Smooth muscle cell (in vitro differentiated cells): ENCODE results near the gene SNAPC2. TPM values are rescaled to one million over a fixed set of nuclear protein-coding genes. Genes with fewer than 3 reads are reported as not detected.

Experiments used
- DNase-seq: peaks from one replicate; lab custom pipeline; 2025; ENCODE audit not compliant: unreplicated experiment; lab: John Stamatoyannopoulos, UW
- H2AFZ ChIP-seq: fragments of 200-600 bp; sonication (generic); 2 replicates; pipeline ENCODE4 v1.6.0; 2016; ENCODE audit warnings: antibody characterized with exemption, low read depth, mild to moderate bottlenecking
- H3F3A ChIP-seq: fragments of 200-600 bp; sonication (generic); 2 replicates; pipeline ENCODE4 v1.6.0; 2017; ENCODE audit warnings: antibody characterized with exemption, low read depth
- H3K27ac ChIP-seq: fragments of 200-600 bp; sonication (generic); 2 replicates; pipeline ENCODE4 v1.5.1; 2016; ENCODE audit warnings: low read depth, mild to moderate bottlenecking
- H3K27me3 ChIP-seq: fragments of 200-600 bp; sonication (generic); 2 replicates; pipeline ENCODE4 v1.6.1; 2016; ENCODE audit warnings: low read depth, mild to moderate bottlenecking
- H3K36me3 ChIP-seq: fragments of 200-600 bp; sonication (generic); 2 replicates; pipeline ENCODE4 v1.5.1; 2016; ENCODE audit warnings: low read depth
- H3K4me1 ChIP-seq: fragments of 200-600 bp; sonication (generic); 2 replicates; pipeline ENCODE4 v1.5.1; 2016; ENCODE audit warnings: low read depth
- H3K4me2 ChIP-seq: fragments of 200-600 bp; sonication (generic); 2 replicates; pipeline ENCODE4 v1.6.0; 2016; ENCODE audit warnings: mild to moderate bottlenecking
- H3K4me3 ChIP-seq: fragments of 200-600 bp; sonication (generic); 2 replicates; pipeline ENCODE4 v1.5.1; 2016; ENCODE audit warnings: mild to moderate bottlenecking
- H3K79me2 ChIP-seq: fragments of 200-600 bp; sonication (generic); 2 replicates; pipeline ENCODE4 v1.6.0; 2016; ENCODE audit warnings: low read depth, mild to moderate bottlenecking
- H3K9ac ChIP-seq: fragments of 200-600 bp; sonication (generic); 2 replicates; pipeline ENCODE4 v1.6.0; 2016; ENCODE audit warnings: low read depth
- H3K9me3 ChIP-seq: fragments of 200-600 bp; sonication (generic); replicated peaks from 2 replicates; pipeline ENCODE4 v1.5.1; 2016; ENCODE audit warnings: low read depth
- H4K20me1 ChIP-seq: fragments of 200-600 bp; sonication (generic); 2 replicates; pipeline ENCODE4 v1.6.0; 2016; ENCODE audit warnings: low read depth
- CTCF ChIP-seq: fragments of 200-600 bp; sonication (generic); IDR thresholded peaks from 2 replicates; pipeline ENCODE4 v1.5.1; 2017; ENCODE audit warnings: borderline replicate concordance, mild to moderate bottlenecking, antibody characterized with exemption; ENCODE audit not compliant: insufficient read depth, poor library complexity, severe bottlenecking
- WGBS: methylation state at CpG from one replicate; pipeline ENCODE4 v1.1.7; 2016; ENCODE audit warnings: low lambda C conversion rate; 5-methylcytosine and 5-hydroxymethylcytosine counted together
- polyA plus RNA-seq: library from polyadenylated mRNA; unstranded; fragments of >200 nt; fragmentation: Nextera tagmentation; extraction: Ambion mirVana; gene quantifications from 2 replicates; pipeline ENCODE4 v1.2.1, GENCODE V29; 2016
- total RNA-seq: library from RNA; depleted of rRNA; stranded (reverse); fragments of >200 nt; gene quantifications from 2 replicates; pipeline ENCODE4 v1.2.3, GENCODE V29; 2014

The SNAPC2 gene
- total RNA-seq = 9.5 and 18.2 TPM in 2 replicates
- 35.0 and 35.3 TPM in 2 replicates for polyA plus RNA-seq

- peak; percentile 12 for TF ChIP-seq CTCF
These were observed at the start of gene SNAPC2 for GRCh38 chr19:7919610-7920518. Gene SNAPC2 (plus strand): TSS chr19:7920338. CDS start chr19:7920367, 29 bp downstream.

GRCh38 chr19:7870571-7871436, 49.3 kb upstream of the SNAPC2 start:
- Histone ChIP-seq H3K27ac (no peak overlapping the region), H3K9ac (no peak overlapping the region), H3K9me3 (no peaks in the 10 kb centered on the region), H3K4me3 (peak overlapping the region; percentile 43), H4K20me1 (no peaks in the 10 kb centered on the region), H3F3A (peaks cover 3% of the 10 kb centered on the region), H2AFZ (no peak overlapping the region), H3K36me3 (no peaks in the 10 kb centered on the region), H3K79me2 (no peaks in the 10 kb centered on the region), H3K27me3 (peaks cover 65% of the 10 kb centered on the region), H3K4me2 (peak overlapping the region; percentile 84), H3K4me1 (peaks cover 4% of the 10 kb centered on the region)
- WGBS = 57% methylated on average over 9 of the region's 11 CpGs
- no peak for DNase-seq
- no peak for TF ChIP-seq CTCF

More at GRCh38 chr19:7919610-7920518, at the start of gene SNAPC2:
- Histone ChIP-seq H3K9ac (peak within 1 kb of the TSS; percentile 48), H3K79me2 (no peaks in the 10 kb centered on the region), H2AFZ (peak within 1 kb of the TSS; percentile 34), H3K4me3 (peak within 1 kb of the TSS; percentile 94), H3K36me3 (no peaks in the 10 kb centered on the region), H4K20me1 (peaks cover 10% of the 10 kb centered on the region), H3F3A (peaks cover 7% of the 10 kb centered on the region), H3K4me1 (peaks cover 15% of the 10 kb centered on the region), H3K4me2 (peak within 1 kb of the TSS; percentile 89), H3K27me3 (no peaks in the 10 kb centered on the region), H3K9me3 (no peaks in the 10 kb centered on the region), H3K27ac (peak within 1 kb of the TSS; percentile 56)
- 19% methylated on average over 61 of the region's 62 CpGs for WGBS
- peak; percentile 99 for DNase-seq

- H3K9me3 ChIP-seq = no peaks in the 10 kb centered on the region
- H3K79me2 ChIP-seq = no peaks in the 10 kb centered on the region
- peak overlapping the region; percentile 84 for H3K4me2 ChIP-seq
- no peak for TF ChIP-seq CTCF
- 4% methylated on average over 19 of the region's 33 CpGs for WGBS
- no peaks in the 10 kb centered on the region for H4K20me1 ChIP-seq
- peak; percentile 74 for DNase-seq
- H3K27me3 ChIP-seq = peaks cover 58% of the 10 kb centered on the region
- no peak overlapping the region for H3K27ac ChIP-seq
- peaks cover 4% of the 10 kb centered on the region for H3K4me1 ChIP-seq
- peak overlapping the region; percentile 43 for H3K4me3 ChIP-seq
- peaks cover 3% of the 10 kb centered on the region for H3F3A ChIP-seq
- H3K9ac ChIP-seq = no peak overlapping the region
- no peak overlapping the region for H2AFZ ChIP-seq
- no peaks in the 10 kb centered on the region for H3K36me3 ChIP-seq
These were observed 48.5 kb upstream of the SNAPC2 start for GRCh38 chr19:7871437-7872305.
